ENCODE data around the gene EXOC2.

Gene EXOC2

GRCh38 chr6:465531-466348 lies 227.2 kb downstream of the EXOC2 start:
- no peaks in the 10 kb centered on the region for H3K9me3 ChIP-seq (ENCODE audit: control insufficient read depth, insufficient read depth, low read length)
- H3K36me3 ChIP-seq (ENCODE audit: control insufficient read depth, insufficient read depth, low read length): no peaks in the 10 kb centered on the region

GRCh38 chr6:456887-457286 lies 236.1 kb downstream of the EXOC2 start:
- no peaks in the 10 kb centered on the region for H3K27me3 ChIP-seq (ENCODE audit: control insufficient read depth, insufficient read depth, low read length)
- no peak overlapping the region for H3K9ac ChIP-seq (ENCODE audit: low read depth, low read length)
- no peaks in the 10 kb centered on the region for H3K4me1 ChIP-seq (ENCODE audit: control insufficient read depth, insufficient read depth, low read length)
- H3K36me3 ChIP-seq (ENCODE audit: control insufficient read depth, insufficient read depth, low read length): no peaks in the 10 kb centered on the region
- no peak overlapping the region for H3K4me3 ChIP-seq (ENCODE audit: low read depth, low read length)
- H3K9me3 ChIP-seq (ENCODE audit: control insufficient read depth, insufficient read depth, low read length): no peaks in the 10 kb centered on the region

More at GRCh38 chr6:465531-466348, 227.2 kb downstream of the EXOC2 start:
- no peak overlapping the region for H3K4me3 ChIP-seq (ENCODE audit: low read depth, low read length)
- no peak overlapping the region for H3K9ac ChIP-seq (ENCODE audit: low read depth, low read length)
- no peaks in the 10 kb centered on the region for H3K27me3 ChIP-seq (ENCODE audit: control insufficient read depth, insufficient read depth, low read length)
- H3K4me1 ChIP-seq (ENCODE audit: control insufficient read depth, insufficient read depth, low read length): no peaks in the 10 kb centered on the region

- H3K27me3 ChIP-seq (ENCODE audit: control insufficient read depth, insufficient read depth, low read length): no peaks in the 10 kb centered on the region
Measured at GRCh38 chr6:456358-456867, 236.5 kb downstream of the EXOC2 start.

GRCh38 chr6:455835-456234 lies 237.1 kb downstream of the EXOC2 start:
- Histone ChIP-seq H3K9me3 (ENCODE audit: control insufficient read depth, insufficient read depth, low read length) (no peaks in the 10 kb centered on the region), H3K4me1 (ENCODE audit: control insufficient read depth, insufficient read depth, low read length) (no peaks in the 10 kb centered on the region), H3K27me3 (ENCODE audit: control insufficient read depth, insufficient read depth, low read length) (no peaks in the 10 kb centered on the region), H3K9ac (ENCODE audit: low read depth, low read length) (no peak overlapping the region), H3K4me3 (ENCODE audit: low read depth, low read length) (no peak overlapping the region), H3K36me3 (ENCODE audit: control insufficient read depth, insufficient read depth, low read length) (no peaks in the 10 kb centered on the region)

More at GRCh38 chr6:456358-456867, 236.5 kb downstream of the EXOC2 start:
- no peak overlapping the region for H3K4me3 ChIP-seq (ENCODE audit: low read depth, low read length)
- no peak overlapping the region for H3K9ac ChIP-seq (ENCODE audit: low read depth, low read length)
- no peaks in the 10 kb centered on the region for H3K9me3 ChIP-seq (ENCODE audit: control insufficient read depth, insufficient read depth, low read length)
- H3K36me3 ChIP-seq (ENCODE audit: control insufficient read depth, insufficient read depth, low read length): no peaks in the 10 kb centered on the region
- no peaks in the 10 kb centered on the region for H3K4me1 ChIP-seq (ENCODE audit: control insufficient read depth, insufficient read depth, low read length)

GRCh38 chr6:455006-455585 lies 237.8 kb downstream of the EXOC2 start:
- Histone ChIP-seq H3K4me3 (ENCODE audit: low read depth, low read length) (no peak overlapping the region), H3K36me3 (ENCODE audit: control insufficient read depth, insufficient read depth, low read length) (no peaks in the 10 kb centered on the region), H3K27me3 (ENCODE audit: control insufficient read depth, insufficient read depth, low read length) (no peaks in the 10 kb centered on the region), H3K9ac (ENCODE audit: low read depth, low read length) (no peak overlapping the region), H3K4me1 (ENCODE audit: control insufficient read depth, insufficient read depth, low read length) (no peaks in the 10 kb centered on the region), H3K9me3 (ENCODE audit: control insufficient read depth, insufficient read depth, low read length) (no peaks in the 10 kb centered on the region)

GRCh38 chr6:454148-454991 lies 238.6 kb downstream of the EXOC2 start:
- Histone ChIP-seq H3K4me1 (ENCODE audit: control insufficient read depth, insufficient read depth, low read length) (no peaks in the 10 kb centered on the region), H3K9me3 (ENCODE audit: control insufficient read depth, insufficient read depth, low read length) (no peaks in the 10 kb centered on the region), H3K9ac (ENCODE audit: low read depth, low read length) (no peak overlapping the region), H3K36me3 (ENCODE audit: control insufficient read depth, insufficient read depth, low read length) (no peaks in the 10 kb centered on the region), H3K4me3 (ENCODE audit: low read depth, low read length) (no peak overlapping the region), H3K27me3 (ENCODE audit: control insufficient read depth, insufficient read depth, low read length) (no peaks in the 10 kb centered on the region)

GRCh38 chr6:453152-453551 lies 239.8 kb downstream of the EXOC2 start:
- no peaks in the 10 kb centered on the region for H3K9me3 ChIP-seq (ENCODE audit: control insufficient read depth, insufficient read depth, low read length)
- H3K27me3 ChIP-seq (ENCODE audit: control insufficient read depth, insufficient read depth, low read length): no peaks in the 10 kb centered on the region
- no peak overlapping the region for H3K9ac ChIP-seq (ENCODE audit: low read depth, low read length)
- no peak overlapping the region for H3K4me3 ChIP-seq (ENCODE audit: low read depth, low read length)
- H3K36me3 ChIP-seq (ENCODE audit: control insufficient read depth, insufficient read depth, low read length): no peaks in the 10 kb centered on the region
- no peaks in the 10 kb centered on the region for H3K4me1 ChIP-seq (ENCODE audit: control insufficient read depth, insufficient read depth, low read length)

- Histone ChIP-seq H3K4me3 (ENCODE audit: low read depth, low read length) (no peak overlapping the region), H3K4me1 (ENCODE audit: control insufficient read depth, insufficient read depth, low read length) (no peaks in the 10 kb centered on the region), H3K27me3 (ENCODE audit: control insufficient read depth, insufficient read depth, low read length) (no peaks in the 10 kb centered on the region), H3K9me3 (ENCODE audit: control insufficient read depth, insufficient read depth, low read length) (no peaks in the 10 kb centered on the region), H3K9ac (ENCODE audit: low read depth, low read length) (no peak overlapping the region), H3K36me3 (ENCODE audit: control insufficient read depth, insufficient read depth, low read length) (no peaks in the 10 kb centered on the region)
Measured at GRCh38 chr6:452301-453067, 240.5 kb downstream of the EXOC2 start.

- no peaks in the 10 kb centered on the region for H3K36me3 ChIP-seq (ENCODE audit: control insufficient read depth, insufficient read depth, low read length)
- no peak overlapping the region for H3K4me3 ChIP-seq (ENCODE audit: low read depth, low read length)
- no peaks in the 10 kb centered on the region for H3K27me3 ChIP-seq (ENCODE audit: control insufficient read depth, insufficient read depth, low read length)
- no peaks in the 10 kb centered on the region for H3K4me1 ChIP-seq (ENCODE audit: control insufficient read depth, insufficient read depth, low read length)
- H3K9ac ChIP-seq (ENCODE audit: low read depth, low read length): no peak overlapping the region
- H3K9me3 ChIP-seq (ENCODE audit: control insufficient read depth, insufficient read depth, low read length): no peaks in the 10 kb centered on the region
Measured at GRCh38 chr6:451847-452246, 241.1 kb downstream of the EXOC2 start.

GRCh38 chr6:451336-451735 lies 241.6 kb downstream of the EXOC2 start:
- Histone ChIP-seq H3K4me3 (ENCODE audit: low read depth, low read length) (no peak overlapping the region), H3K27me3 (ENCODE audit: control insufficient read depth, insufficient read depth, low read length) (no peaks in the 10 kb centered on the region), H3K9me3 (ENCODE audit: control insufficient read depth, insufficient read depth, low read length) (no peaks in the 10 kb centered on the region), H3K4me1 (ENCODE audit: control insufficient read depth, insufficient read depth, low read length) (no peaks in the 10 kb centered on the region), H3K36me3 (ENCODE audit: control insufficient read depth, insufficient read depth, low read length) (no peaks in the 10 kb centered on the region), H3K9ac (ENCODE audit: low read depth, low read length) (no peak overlapping the region)
